ENCODE results near the gene JMJD1C.

JMJD1C gene

GRCh38 chr10:63246356-63246755 is 219.4 kb downstream of the JMJD1C start:
- TF ChIP-seq ZNF561 (tag by site-specific recombination; IDR thresholded peaks at IDR 0.05; ENCODE audit: borderline replicate concordance) (no peak), ZNF610 (tag by site-specific recombination; IDR thresholded peaks at IDR 0.05; ENCODE audit: borderline replicate concordance) (no peak), ZNF843 (tag by site-specific recombination; IDR thresholded peaks at IDR 0.05) (no peak), ZSCAN5A (tag by site-specific recombination; IDR thresholded peaks at IDR 0.05) (no peak), ZNF311 (tag by site-specific recombination; IDR thresholded peaks at IDR 0.05; ENCODE audit: borderline replicate concordance) (no peak), SP7 (tag by site-specific recombination; IDR thresholded peaks at IDR 0.05) (no peak), ZNF416 (tag by site-specific recombination; IDR thresholded peaks at IDR 0.05) (no peak), TRIM28 (IDR thresholded peaks at IDR 0.05; ENCODE audit: borderline replicate concordance, low read length) (no peak), PRDM6 (tag by site-specific recombination; IDR thresholded peaks at IDR 0.05) (no peak), ZNF837 (tag by site-specific recombination; IDR thresholded peaks at IDR 0.05) (no peak), ZNF768 (tag by site-specific recombination; IDR thresholded peaks at IDR 0.05) (no peak), ZNF488 (tag by site-specific recombination; IDR thresholded peaks at IDR 0.05) (no peak), KLF1 (tag by site-specific recombination; IDR thresholded peaks at IDR 0.05) (no peak), ZNF354C (tag by site-specific recombination; IDR thresholded peaks at IDR 0.05; ENCODE audit: borderline replicate concordance, low read depth) (no peak), ZNF292 (tag by site-specific recombination; IDR thresholded peaks at IDR 0.05; ENCODE audit: borderline replicate concordance, low read depth) (no peak), ZNF777 (tag by site-specific recombination; IDR thresholded peaks at IDR 0.05; ENCODE audit: borderline replicate concordance) (no peak), ZNF157 (tag by site-specific recombination; IDR thresholded peaks at IDR 0.05) (no peak)
- TF ChIP-seq, protein P1, sequence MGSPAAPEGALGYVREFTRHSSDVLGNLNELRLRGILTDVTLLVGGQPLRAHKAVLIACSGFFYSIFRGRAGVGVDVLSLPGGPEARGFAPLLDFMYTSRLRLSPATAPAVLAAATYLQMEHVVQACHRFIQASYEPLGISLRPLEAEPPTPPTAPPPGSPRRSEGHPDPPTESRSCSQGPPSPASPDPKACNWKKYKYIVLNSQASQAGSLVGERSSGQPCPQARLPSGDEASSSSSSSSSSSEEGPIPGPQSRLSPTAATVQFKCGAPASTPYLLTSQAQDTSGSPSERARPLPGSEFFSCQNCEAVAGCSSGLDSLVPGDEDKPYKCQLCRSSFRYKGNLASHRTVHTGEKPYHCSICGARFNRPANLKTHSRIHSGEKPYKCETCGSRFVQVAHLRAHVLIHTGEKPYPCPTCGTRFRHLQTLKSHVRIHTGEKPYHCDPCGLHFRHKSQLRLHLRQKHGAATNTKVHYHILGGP (tag by site-specific recombination; IDR thresholded peaks at IDR 0.05) = no peak
- CTCF ChIA-PET = interaction anchor here (1.3 kb wide), 1 partner anchor 80 kb away, joined by 6 read pairs; no protein-coding TSS in a partner anchor
- Histone ChIP-seq H3K9me3 (ENCODE audit: control insufficient read depth, insufficient read depth, low read depth, low read length) (no peaks in the 10 kb centered on the region), H3K27ac (ENCODE audit: extremely low read depth, low read depth, low read length) (no peak overlapping the region), H3K4me3 (ENCODE audit: low read depth, low read length) (no peak overlapping the region), H3K36me3 (ENCODE audit: control insufficient read depth in 2 of 2, insufficient read depth in 1 of 2, low read length in 2 of 2) (peaks cover 0 to 6% of the 10 kb centered on the region in 2 experiments; a peak in 1 of 3 replicates), H3K4me1 (ENCODE audit: control insufficient read depth, insufficient read depth, low read length) (peaks cover 5% of the 10 kb centered on the region)
- POLR2A ChIA-PET = interaction anchor here (1.5 kb wide), 1 partner anchor 23 kb away, joined by 4 read pairs; no protein-coding TSS in a partner anchor

- H3K27ac ChIP-seq (ENCODE audit: extremely low read depth, low read depth, low read length) = no peak overlapping the region
- no peaks in the 10 kb centered on the region for H3K9me3 ChIP-seq (ENCODE audit: control insufficient read depth, insufficient read depth, low read depth, low read length)
- H3K36me3 ChIP-seq (ENCODE audit: control insufficient read depth in 2 of 2, insufficient read depth in 1 of 2, low read length in 2 of 2) = no peaks in the 10 kb centered on the region
- POLR2A ChIA-PET = no interaction called here
- CTCF ChIA-PET = interaction anchor here (0.6 to 0.7 kb wide), 2 partner anchors 217 to 478 kb away, joined by 3 read pairs; no protein-coding TSS in a partner anchor
- no peak overlapping the region for H3K4me3 ChIP-seq (ENCODE audit: low read depth, low read length)
- H3K4me1 ChIP-seq (ENCODE audit: control insufficient read depth, insufficient read depth, low read length) = peaks cover 9% of the 10 kb centered on the region
- TF ChIP-seq PRDM1 (tag by site-specific recombination; IDR thresholded peaks at IDR 0.05) (no peak), ZNF140 (tag by site-specific recombination; IDR thresholded peaks at IDR 0.05) (no peak), ZNF19 (tag by site-specific recombination; IDR thresholded peaks at IDR 0.05; ENCODE audit: low read depth) (no peak), KLF7 (tag by site-specific recombination; IDR thresholded peaks at IDR 0.05; ENCODE audit: borderline replicate concordance) (no peak), ZNF747 (tag by site-specific recombination; IDR thresholded peaks at IDR 0.05) (no peak), MEIS1 (CRISPR knock-in tag; IDR thresholded peaks at IDR 0.05; ENCODE audit: borderline replicate concordance) (no peak), ZNF366 (tag by site-specific recombination; conservative IDR thresholded peaks at IDR 0.05) (no peak), ZFHX2 (tag by site-specific recombination; conservative IDR thresholded peaks at IDR 0.05) (no peak), FEZF1 (tag by site-specific recombination; IDR thresholded peaks at IDR 0.05) (no peak), ZNF350 (tag by site-specific recombination; IDR thresholded peaks at IDR 0.05) (no peak), ZNF677 (tag by site-specific recombination; IDR thresholded peaks at IDR 0.05) (no peak), PRDM4 (tag by site-specific recombination; IDR thresholded peaks at IDR 0.05) (no peak)
Measured at GRCh38 chr10:63241841-63242281, 223.9 kb downstream of the JMJD1C start.

Data from HEK293 (cell line).